Central memory CD4-positive, alpha-beta T cell (primary cell): ENCODE data around the gene CASKIN1.
A peak's percentile ranks its signal among the peaks of the same experiment; 100 is the strongest.

Experiments
- DNase-seq: peaks from one replicate; pipeline ENCODE4 v3.0.0; 2022

CASKIN1 gene

DNA sequence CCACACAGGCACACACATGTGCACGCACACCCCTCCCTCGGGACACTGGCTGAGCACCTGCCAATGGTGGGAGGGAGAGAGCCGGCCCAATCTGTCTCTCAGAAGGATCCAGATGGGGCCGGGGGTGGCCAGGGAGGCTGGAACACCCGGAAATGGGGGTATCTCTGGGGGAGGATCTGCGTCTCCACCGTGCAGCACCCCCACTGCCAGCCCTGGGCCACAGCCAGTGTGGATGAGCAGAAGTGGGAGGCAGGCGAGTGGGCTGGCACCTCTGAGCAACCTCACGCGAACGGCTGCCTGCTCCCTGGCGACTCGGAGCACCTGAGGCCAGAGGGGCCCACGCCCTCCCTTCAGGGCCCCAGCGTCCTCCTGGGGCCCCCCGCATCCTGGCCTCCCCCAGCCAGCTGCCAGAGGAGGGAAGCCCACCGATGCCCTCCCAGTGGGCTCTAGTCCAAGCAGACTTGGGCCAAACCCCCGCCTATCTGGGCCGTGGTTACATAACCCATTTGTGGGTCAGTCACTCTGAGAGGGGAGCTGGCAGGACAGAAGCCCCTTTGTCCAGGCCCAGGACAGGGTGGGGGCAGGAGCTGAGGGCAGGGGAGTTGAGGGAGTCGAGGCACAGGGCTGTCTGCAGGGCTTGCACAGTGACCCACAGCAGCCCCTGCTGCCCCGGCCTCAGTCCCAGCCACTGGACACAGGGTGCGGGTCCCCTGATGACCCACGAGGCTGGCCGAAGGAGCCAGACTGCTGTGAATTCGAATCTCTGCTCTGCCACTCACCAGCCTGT lies 5.6 kb downstream of the CASKIN1 start:
- no peak for DNase-seq

DNA sequence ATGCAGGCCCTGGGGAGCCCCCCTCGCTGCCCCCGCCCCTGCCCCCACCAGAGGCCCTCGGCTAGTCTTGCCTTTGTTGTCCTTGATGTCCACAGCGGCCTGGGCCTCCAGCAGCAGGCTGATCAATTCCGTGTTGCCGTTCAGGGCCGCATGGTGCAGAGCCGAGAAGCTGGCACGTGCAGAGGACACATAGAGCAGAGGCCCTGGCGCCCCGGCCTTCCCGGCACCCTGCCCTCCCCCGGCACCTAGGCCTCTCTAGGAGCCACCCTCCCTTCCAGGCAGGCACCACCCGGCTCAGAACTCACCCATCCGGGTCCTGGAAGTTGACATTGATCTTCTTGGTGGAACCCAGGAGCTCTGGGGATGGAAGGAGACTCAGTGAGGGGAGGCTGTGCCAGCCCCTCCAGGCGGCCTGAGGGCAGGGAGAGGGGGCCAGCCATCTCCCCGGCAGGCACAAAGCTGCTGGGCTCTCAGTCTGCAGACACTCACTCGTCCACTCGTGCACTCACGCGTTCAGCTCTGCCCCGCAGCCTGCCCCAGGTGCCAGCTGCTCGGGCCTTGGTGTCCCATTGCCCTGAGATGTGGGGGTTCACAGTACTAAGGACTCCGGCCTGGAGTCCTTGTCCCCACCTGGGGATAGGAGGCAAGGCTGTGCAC lies 6.3 kb downstream of the CASKIN1 start:
- no peak for DNase-seq

DNA sequence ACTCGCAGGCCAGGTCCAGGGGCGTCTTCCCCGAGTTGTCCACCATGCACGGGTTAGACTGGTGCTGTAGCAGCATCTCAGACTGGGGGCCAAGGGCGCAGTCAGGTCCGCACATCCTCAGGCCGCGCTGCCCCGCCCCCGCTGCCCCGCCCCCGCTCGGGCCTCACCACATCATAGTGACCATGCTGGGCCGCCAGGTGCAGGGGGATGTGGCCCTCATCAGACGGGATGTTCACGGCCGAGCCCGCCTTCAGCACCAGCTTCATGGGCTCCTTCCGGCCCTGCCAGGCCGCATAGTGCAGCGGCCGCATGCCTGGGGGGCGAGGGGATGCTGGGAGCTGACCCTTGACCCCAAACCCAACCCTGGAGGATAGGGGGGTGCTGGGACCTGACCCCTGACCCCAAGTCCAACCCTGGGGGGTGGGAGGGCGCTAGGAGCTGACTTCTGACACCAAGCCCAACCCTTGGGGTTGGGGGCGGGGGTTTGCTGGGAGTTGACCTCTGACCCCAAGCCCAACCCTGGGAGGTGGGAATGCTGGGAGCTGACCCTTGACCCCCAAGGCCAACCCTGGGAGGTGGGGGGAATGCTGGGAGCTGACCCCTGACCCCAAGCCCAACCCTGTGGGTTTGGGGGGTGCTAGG lies 7.0 kb downstream of the CASKIN1 start:
- no peak for DNase-seq

DNA sequence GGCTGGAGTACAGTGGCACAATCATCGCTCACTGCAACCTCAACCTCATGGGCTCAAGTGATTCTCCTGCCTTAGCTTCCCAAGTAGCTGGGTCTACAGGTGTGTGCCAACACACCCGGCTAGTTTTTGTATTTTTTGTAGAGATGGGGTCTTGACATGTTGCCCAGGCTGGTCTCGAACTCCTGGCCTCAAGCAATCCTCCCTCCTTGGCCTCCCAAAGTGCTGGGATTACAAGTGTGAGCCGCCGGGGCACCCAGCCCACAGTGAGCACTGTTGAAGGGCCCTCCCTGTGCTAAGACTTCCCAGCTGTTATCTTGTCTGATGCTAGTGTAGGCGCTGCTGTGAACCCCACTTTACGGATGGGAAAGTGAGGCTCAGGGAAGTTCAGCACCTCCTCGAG lies 8.0 kb downstream of the CASKIN1 start:
- no peak for DNase-seq

DNA sequence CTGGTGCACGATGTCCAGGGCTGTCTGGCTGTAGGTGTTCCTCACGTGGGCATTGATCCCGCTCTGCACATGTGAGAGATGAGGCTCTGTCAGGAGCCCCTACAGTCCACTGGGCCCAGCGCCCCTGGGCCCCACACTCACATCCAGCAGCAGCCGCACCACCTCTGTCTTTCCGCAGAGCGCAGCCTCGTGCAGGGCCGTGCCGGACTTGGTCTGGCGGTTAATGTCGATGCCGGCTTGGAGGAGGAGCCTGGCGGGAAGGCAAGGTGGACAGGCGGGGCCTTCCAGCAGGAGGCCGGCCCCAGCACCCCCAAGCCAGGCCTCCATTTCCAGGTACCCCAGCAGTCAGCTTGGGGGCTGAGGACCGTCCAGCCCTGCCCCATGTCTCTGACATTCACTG lies 9.2 kb downstream of the CASKIN1 start:
- no peak for DNase-seq

- no peak for DNase-seq
Measured at GRCh38 chr16:2186505-2186904, 9.9 kb downstream of the CASKIN1 start.

- no peak for DNase-seq
Measured at GRCh38 chr16:2186064-2186463, 10.3 kb downstream of the CASKIN1 start.

DNA sequence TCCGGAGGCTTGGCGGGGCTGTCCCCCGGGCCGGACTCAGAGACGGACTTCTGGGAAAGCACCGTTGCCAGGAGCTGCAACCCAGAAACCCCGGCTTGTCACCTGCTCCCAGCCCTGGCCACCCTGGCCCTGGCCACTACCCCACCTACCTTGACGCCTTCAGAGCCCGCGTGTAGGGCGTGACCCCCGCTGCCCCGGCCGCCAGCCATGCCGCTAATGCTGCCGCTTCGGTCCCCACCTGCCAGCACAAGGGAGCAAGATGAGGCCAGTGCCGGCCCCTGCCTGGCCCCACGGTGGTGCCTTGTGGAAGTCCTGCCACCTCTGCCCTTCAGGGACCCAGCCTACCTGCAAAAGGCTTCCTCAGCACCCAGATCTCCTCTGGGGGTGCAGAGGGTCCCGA lies 11.4 kb downstream of the CASKIN1 start:
- DNase-seq, result no peak

- DNase-seq, result no peak
Measured at GRCh38 chr16:2184346-2184745, 12.1 kb downstream of the CASKIN1 start.

DNA sequence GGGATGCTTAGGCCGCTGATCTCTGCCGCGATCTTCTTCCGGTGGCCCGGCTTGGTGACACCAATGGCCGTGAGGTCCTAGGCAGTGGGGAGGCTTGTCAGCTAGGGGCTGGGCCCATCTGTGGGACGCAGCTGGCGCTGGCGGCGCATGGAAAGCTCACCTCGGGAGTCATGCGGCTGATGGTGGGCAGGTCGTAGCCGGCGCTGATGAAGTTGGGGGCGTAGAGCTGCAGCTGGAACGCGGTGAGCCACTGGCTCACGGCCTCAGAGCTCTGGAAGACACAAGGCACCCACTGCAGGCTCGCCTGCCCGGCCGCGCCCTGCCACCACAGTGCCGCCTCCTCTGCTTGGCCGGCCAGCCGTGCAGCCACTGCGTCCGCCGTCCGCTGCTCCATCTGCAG lies 12.7 kb downstream of the CASKIN1 start:
- no peak for DNase-seq

- no peak for DNase-seq
Measured at GRCh38 chr16:2181952-2182351, 14.5 kb downstream of the CASKIN1 start.

DNA sequence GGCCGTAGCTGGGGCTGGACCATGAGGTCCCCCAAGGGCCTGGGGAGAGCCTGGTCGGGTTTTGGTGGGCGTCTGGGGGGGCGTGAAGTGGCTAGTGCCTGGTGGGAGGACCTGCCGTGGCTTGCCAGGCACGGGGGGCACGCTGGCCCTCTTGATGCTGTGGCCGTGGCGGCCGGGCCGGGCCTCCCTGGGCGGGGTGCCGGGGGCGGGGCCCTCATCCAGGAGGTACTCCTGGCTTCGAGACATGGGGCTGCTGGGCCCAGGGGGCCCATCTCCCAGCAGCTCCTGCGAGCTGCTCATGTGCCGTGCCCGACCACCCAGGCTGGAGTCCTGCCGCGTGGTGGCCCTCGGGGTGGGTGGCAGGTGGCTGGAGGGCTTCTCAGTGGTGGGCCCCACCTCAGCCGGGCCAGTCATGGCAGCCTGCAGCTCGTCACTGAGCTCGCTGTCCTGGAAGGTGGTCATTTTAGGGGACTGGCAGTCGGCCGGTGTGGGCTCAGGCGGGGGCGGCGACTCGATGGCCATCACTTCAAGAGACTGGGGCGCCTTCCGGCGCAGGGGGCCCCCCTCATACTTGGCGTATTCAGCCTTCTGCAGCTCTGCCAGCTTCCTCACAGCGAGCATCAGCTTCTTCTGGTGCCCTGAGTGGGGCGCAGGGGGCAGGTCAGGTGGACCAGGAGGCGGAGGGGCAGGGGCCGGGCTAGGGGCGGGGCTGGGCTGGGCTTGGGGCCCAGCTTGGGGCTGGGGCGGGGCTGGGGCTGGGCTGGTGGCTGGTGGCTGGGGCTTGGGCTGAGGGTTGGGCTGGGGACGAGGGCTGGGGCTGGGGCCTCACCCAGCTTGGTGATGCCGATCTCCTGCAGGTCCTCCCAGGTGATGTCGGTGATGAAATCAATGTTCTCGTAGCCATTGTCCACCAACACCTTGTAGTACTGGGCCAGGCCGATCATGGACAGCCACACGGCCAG lies 15.2 kb downstream of the CASKIN1 start:
- DNase-seq, result no peak

- DNase-seq, result no peak
Measured at GRCh38 chr16:2180461-2180860, 15.9 kb downstream of the CASKIN1 start.

DNA sequence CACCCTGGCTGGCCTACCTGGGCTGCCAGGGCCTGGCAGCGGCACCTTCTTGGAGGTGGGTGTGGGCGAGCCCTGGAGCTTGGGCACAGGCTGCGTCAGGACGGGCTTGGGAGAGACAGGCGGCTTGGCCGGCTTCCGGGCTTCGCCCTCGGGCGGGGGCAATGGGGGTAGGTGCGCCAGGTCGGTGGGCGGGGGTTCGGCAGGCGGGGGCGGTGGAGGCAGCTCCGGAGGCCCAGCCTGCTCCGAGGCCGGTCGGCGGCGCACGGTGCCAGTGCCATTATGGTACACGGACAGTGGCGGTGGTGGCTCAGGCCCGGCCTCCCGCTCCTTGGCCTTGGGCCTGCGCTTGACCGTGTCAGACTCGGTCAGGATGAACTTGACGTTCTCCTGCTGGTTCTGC lies 16.8 kb downstream of the CASKIN1 start:
- no peak for DNase-seq

- DNase-seq, result no peak
Measured at GRCh38 chr16:2179107-2179501, 17.3 kb downstream of the CASKIN1 start.

DNA sequence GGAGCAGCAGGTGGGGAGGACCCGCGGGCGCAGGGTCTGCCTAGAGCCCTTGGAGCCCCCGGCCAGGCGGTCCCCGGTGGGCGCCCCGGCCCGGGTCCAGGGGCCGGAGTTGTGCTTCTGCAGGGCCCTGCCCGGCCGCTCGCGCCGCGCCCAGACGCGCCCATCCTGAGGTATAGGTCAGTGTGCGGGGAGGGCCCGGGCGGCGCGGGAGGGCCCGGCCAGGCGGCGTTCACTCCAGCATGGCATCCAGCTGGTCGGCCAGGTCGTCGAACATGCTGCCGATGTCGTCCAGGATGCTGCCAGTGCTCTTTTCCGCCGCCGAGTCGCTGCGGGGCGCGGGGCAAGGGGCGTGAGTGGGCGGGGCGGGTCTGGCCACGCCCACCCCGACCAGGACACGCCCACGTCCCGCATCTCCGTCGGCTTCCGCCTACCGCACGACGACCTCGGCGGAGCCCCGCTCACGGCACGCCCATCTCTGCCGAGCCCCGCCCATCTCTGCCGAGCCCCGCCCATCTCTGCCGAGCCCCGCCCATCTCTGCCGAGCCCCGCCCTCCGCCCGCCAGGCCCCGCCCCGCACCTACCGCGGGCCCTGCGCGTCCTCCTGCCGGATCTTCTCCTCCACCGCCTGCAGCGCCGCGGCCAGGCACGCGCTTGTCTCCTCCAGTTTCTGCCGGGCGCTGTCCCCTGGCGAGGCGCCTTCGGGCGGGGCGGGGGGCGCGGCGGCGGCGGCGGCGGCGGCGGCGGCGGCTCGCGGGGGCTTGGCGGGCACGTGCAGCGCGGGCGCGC lies 17.9 kb downstream of the CASKIN1 start:
- DNase-seq, result peak; percentile 24

- DNase-seq, result no peak
Measured at GRCh38 chr16:2177561-2177960, 18.8 kb downstream of the CASKIN1 start.

- DNase-seq, result no peak
Measured at GRCh38 chr16:2177101-2177500, 19.3 kb downstream of the CASKIN1 start.

- DNase-seq, result no peak
Measured at GRCh38 chr16:2176047-2176446, 20.4 kb downstream of the CASKIN1 start.

DNA sequence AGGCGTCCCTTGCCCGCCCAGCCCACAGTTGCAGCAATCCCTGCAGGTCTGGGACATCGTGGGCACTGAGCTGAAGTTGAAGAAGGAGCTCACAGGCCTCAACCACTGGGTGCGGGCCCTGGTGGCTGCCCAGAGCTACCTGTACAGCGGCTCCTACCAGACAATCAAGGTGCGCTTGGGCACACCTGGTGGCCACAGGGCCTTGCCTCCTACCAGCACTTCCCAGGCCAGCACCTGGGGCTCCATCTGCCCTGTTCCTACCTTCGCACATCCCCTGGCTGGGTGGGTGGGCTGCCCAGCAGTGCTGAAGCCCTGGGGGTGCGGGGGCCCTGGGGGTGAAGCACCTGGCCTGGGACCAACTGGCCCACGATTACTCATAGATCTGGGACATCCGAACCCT lies 21.0 kb downstream of the CASKIN1 start:
- no peak for DNase-seq

DNA sequence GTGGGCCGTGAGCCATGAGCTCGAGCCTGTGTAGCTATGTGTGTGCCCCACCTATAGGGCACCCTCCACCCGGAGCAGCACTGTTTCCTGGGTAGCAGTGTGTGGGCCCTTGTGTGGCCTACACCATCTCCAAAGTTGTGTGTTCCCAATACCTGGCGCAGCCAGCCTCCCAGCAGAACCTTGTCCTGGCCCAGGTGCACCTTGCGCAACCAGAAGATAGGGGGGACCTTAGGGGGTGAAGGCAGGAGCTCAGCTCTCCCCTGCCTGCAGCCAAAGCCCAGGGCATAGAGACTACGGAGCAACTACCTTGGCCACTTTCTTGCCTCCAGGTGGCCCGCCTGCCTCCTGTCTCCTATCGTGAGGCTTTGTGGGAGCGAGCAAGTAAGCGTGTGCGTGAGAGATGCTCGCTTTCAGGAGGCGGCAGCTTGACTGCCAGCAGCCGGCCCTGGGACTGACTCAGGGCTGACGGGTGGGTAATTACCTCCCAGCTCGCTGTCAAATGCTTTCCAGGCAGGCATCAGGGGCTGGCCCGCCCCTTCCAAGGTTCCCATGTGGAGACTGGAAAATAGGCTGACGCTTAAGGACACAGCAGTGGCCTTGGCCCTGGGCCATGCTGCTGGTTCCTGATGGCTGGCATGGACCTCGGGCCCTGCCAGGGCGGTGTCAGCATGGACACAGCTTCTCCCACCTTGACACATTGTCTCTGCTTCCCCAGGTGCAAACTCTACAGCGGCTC lies 21.8 kb downstream of the CASKIN1 start:
- no peak for DNase-seq
